ENCODE data around the gene GAS2L2. TPM values are rescaled to one million over a fixed set of nuclear protein-coding genes. Genes with fewer than 3 reads are reported as not detected.

The GAS2L2 gene
- total RNA-seq, 1 experiment from 2014 or later, result not detected

DNA sequence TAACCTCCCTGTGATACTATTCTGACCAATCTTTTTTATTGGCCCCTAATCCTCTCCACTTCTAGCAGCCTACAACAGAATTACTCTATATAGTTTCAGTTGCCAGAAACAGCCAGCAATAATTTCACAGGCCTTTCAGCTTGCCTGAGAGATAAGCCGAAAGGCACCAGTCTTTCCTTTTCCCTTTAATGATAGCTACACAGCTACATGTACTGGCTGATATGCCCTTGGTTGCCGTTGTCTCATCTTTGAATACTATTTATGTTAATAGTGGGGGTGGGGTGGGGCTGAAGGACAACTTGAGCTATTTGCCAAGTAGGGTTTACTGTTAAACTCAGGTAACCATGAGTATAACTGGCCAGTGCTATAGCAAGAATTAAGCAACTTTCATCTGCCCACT, 57.4 kb downstream of the GAS2L2 start:
- DNase-seq (ENCODE audit: low read depth), result no peak

GRCh38 chr17:35694906-35695305, 58.1 kb downstream of the GAS2L2 start:
- no peak for DNase-seq (ENCODE audit: low read depth)

Other genes starting within 250 kb of the GAS2L2 start
- 0.37 and 1.4 TPM in 2 replicates for gene SLFN12L, start 215.6 kb downstream of the GAS2L2 start, total RNA-seq (2014; rRNA removed; shearing (Covaris generic))
- not detected in 2 replicates for gene SLFN14, start 192.4 kb downstream of the GAS2L2 start, total RNA-seq (2014; rRNA removed; shearing (Covaris generic))
- 7.0 and 8.8 TPM in 2 replicates for gene PEX12, start 174.7 kb downstream of the GAS2L2 start, total RNA-seq (2014; rRNA removed; shearing (Covaris generic))
- gene AP2B1, start 165.9 kb downstream of the GAS2L2 start, total RNA-seq (2014; rRNA removed; shearing (Covaris generic)), result 48.5 and 75.5 TPM in 2 replicates
- 0.71 and 0.89 TPM in 2 replicates for gene RASL10B, start 21.6 kb downstream of the GAS2L2 start, total RNA-seq (2014; rRNA removed; shearing (Covaris generic))
- not detected in 2 replicates for gene C17orf50, start 7.6 kb upstream of the GAS2L2 start, total RNA-seq (2014; rRNA removed; shearing (Covaris generic))
- gene MMP28, start 42.4 kb upstream of the GAS2L2 start, total RNA-seq (2014; rRNA removed; shearing (Covaris generic)), result 0.17 and 1.2 TPM in 2 replicates
- 11.3 and 21.0 TPM in 2 replicates for gene TAF15, start 56.2 kb upstream of the GAS2L2 start, total RNA-seq (2014; rRNA removed; shearing (Covaris generic))
- gene HEATR9, start 115.7 kb upstream of the GAS2L2 start, total RNA-seq (2014; rRNA removed; shearing (Covaris generic)), result not detected in 2 replicates
- gene CCL5, start 127.1 kb upstream of the GAS2L2 start, total RNA-seq (2014; rRNA removed; shearing (Covaris generic)), result 36.1 and 37.6 TPM in 2 replicates
- gene RDM1, start 177.5 kb upstream of the GAS2L2 start, total RNA-seq (2014; rRNA removed; shearing (Covaris generic)), result 4.9 and 7.7 TPM in 2 replicates
- gene LYZL6, start 190.5 kb upstream of the GAS2L2 start, total RNA-seq (2014; rRNA removed; shearing (Covaris generic)), result not detected in 2 replicates
- not detected in 2 replicates for gene CCL16, start 228.3 kb upstream of the GAS2L2 start, total RNA-seq (2014; rRNA removed; shearing (Covaris generic))
- not detected in 2 replicates for gene CCL14, start 233.5 kb upstream of the GAS2L2 start, total RNA-seq (2014; rRNA removed; shearing (Covaris generic))
- gene CCL15, start 248.3 kb upstream of the GAS2L2 start, total RNA-seq (2014; rRNA removed; shearing (Covaris generic)), result not detected in 2 replicates

All from M059J (cell line).